Astrocyte (in vitro differentiated cells and primary cell): ENCODE data around the gene TRIM74.
"Not testable (repeated sequence)": the region's sequence is repeated elsewhere in the genome, so short reads cannot be mapped to it uniquely, and the experiment has no call there.

Experiments
- CTCF ChIP-seq: IDR thresholded peaks from 2 replicates; pipeline ENCODE4 v1.5.1; 2011; ENCODE audit warnings: low read depth, mild to moderate bottlenecking, inconsistent platforms, low read length, moderate library complexity; ENCODE audit not compliant: insufficient read depth
- EZH2 ChIP-seq: IDR thresholded peaks from 2 replicates; pipeline ENCODE4 v1.6.1; 2012; ENCODE audit warnings: mild to moderate bottlenecking, low read length, inconsistent platforms; ENCODE audit not compliant: insufficient read depth

GRCh38 chr7:73005356-73005692 lies 36.1 kb upstream of the TRIM74 start:
- TF ChIP-seq CTCF, EZH2: not testable (repeated sequence)
